SK-MEL-5 (cell line): ENCODE results near the gene RNASE9. TPM values are rescaled to one million over a fixed set of nuclear protein-coding genes. Genes with fewer than 3 reads are reported as not detected.
"Not testable (repeated sequence)": the region's sequence is repeated elsewhere in the genome, so short reads cannot be mapped to it uniquely, and the experiment has no call there.

Experiments used
- DNase-seq: peaks from one replicate; pipeline ENCODE4 v3.0.0-alpha.2; 2016; ENCODE audit warnings: low read depth, low spot score
- in situ Hi-C: cut with HindIII; loops from 2 replicates; pipeline ENCODE4 v1.10.0; 2016; ENCODE audit warnings: low sequenced_read_pairs, high pct_unique_total_duplicates, low pct_unique_long_range_greater_than_20kb
- polyA plus RNA-seq, 2 experiments: library from polyadenylated mRNA; depleted of rRNA; stranded (reverse); fragments of >200 nt; gene quantifications; 2 replicates each; pipeline ENCODE4 v1.2.3, GENCODE V29; 2015
- total RNA-seq: library from RNA; depleted of rRNA; stranded (reverse); fragments of >200 nt; shearing (Covaris generic); gene quantifications from 2 replicates; pipeline ENCODE4 v1.2.3, GENCODE V29; 2014; rRNA removed

The RNASE9 gene
- not detected in 2 replicates for total RNA-seq
- polyA plus RNA-seq (2015; cell fraction: cytosol; rRNA removed), result not detected in 2 replicates
- not detected in 2 replicates for polyA plus RNA-seq (2015; cell fraction: nucleus; rRNA removed)

DNA sequence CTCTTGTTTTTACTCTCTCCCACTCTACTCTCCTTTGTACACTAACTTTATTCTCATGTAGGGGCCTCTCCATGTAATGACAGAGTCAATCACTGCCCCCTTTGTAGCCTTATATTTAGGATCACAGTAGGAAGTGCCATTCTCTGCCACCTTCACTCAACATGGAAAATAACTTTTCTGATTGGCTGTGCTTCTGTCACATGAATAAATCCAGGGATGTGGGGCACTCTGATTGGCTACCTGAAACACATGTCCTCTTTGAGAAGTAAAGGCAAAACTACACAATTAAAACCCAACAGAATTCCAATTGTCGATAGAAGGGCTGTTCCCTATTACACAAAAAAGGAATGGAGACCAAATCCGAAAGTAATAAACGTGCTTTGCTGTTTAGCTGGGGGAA lies at the start of gene RNASE9:
TSS of gene RNASE9 (minus strand) at position 87 of the 400 bp plus-strand sequence.
- in situ Hi-C loops, result no loop called here
- DNase-seq, result peak; percentile 2

- in situ Hi-C loops, result no loop called here
Measured at GRCh38 chr14:20610002-20610765, 49.3 kb upstream of the RNASE9 start.

DNA sequence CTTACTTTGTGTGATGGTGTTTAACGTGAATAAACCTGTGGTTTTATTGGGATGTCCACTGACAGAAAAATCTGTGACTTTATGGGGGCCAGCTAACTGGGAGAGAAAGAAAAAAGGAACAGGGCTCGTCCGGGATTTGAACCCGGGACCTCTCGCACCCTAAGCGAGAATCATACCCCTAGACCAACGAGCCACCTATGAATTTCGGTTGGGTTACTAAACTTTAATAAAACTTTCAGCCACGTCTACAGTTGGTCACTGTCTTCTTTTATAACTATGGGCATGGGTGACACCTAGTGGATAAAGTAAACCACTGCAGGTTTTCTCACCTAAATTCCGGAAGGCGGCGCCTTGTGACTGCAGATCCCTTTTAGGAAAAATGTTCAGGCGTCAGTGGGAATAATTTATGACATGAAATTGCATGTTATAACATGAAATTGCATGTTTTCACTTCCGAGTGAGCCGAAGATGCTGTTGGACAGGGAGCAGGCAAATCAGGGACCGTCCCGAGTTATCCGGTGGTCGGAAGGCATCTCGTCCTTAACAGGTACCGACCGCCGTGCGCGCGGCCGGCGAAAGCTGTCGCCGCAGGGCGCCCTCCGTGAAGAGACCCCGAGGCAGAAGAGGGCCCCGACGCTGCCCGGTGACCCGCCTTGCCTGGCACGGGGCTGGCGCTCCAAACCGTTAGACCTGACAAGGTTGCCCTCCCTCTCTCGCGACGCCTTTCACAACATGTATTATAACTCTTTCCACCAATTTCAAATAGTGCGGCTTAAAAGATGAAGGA lies 48.6 kb upstream of the RNASE9 start:
- in situ Hi-C loops, result no loop called here
- peak; percentile 93 for DNase-seq

More at GRCh38 chr14:20610002-20610765, 49.3 kb upstream of the RNASE9 start:
- DNase-seq, result peak; percentile 81

DNA sequence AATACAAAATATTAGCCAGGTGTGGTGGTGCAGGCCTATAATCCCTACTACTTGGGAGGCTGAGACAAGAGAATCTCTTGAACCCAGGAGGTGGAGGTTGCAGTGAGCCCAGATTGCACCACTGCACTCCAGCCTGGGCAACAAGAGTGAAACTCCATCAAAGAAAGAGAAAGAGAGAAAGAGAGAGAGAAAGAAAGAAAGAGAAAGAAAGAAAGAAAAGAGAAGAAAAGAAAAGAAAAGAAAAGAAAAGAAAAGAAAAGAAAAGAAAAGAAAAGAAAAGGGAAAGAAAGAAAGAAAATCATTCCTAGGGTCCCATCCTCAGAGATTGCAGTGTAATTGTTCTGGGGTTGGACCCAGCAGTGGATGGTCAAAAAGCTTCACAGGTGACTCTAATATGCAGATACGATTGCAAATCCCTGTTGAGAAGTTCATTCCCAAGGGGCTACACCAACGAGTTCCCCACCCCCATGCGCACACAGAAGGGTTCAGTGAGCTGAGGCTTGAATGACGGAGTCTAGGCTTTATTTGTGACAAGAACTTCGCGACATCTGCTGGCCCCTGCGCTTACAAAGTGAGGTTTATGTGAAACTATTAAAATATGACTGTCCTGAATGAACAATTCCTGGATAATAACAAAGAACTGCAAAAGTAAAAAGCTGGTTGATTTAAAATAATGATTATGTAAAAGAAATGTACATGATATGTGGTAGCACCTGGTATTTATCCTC lies 47.7 kb upstream of the RNASE9 start:
- in situ Hi-C loops, result no loop called here
- no peak for DNase-seq

DNA sequence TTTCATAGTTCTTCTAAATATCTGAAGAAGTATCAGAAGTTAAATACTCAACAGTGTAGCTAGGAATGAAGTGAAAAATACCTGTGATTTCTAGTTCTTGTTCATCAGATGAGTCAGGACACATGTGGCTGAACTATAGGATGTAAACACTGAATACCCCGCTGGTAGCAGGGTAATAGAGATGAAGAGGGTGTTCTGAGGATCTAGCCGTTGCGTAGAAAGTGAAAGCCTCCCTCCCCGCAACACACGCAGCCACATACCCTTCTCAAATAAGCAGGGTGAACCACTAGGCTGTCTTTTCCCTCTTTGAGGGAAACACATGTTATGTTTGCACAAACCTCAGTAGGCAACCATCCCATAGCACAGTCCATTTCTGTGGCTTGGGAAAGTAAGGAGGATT lies 46.8 kb upstream of the RNASE9 start:
- in situ Hi-C loops, result no loop called here
- DNase-seq, result no peak

DNA sequence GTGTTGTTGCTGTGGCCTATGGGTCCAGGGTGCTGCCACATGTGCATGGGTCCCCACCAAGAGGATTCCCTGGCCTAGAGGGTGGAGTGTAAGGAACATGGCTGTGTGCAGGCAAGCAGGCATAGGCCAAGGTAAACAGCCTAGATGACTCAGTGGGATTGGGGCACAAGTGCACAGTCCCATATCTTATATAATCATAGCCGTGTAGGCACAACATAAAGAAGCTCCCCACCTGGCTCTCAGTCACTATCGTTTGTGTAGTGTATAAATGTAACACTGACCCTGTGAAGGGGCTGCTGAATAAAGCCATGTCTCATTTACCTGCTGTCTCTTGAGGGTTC lies 46.0 kb upstream of the RNASE9 start:
- in situ Hi-C loops, result no loop called here
- DNase-seq, result no peak

DNA sequence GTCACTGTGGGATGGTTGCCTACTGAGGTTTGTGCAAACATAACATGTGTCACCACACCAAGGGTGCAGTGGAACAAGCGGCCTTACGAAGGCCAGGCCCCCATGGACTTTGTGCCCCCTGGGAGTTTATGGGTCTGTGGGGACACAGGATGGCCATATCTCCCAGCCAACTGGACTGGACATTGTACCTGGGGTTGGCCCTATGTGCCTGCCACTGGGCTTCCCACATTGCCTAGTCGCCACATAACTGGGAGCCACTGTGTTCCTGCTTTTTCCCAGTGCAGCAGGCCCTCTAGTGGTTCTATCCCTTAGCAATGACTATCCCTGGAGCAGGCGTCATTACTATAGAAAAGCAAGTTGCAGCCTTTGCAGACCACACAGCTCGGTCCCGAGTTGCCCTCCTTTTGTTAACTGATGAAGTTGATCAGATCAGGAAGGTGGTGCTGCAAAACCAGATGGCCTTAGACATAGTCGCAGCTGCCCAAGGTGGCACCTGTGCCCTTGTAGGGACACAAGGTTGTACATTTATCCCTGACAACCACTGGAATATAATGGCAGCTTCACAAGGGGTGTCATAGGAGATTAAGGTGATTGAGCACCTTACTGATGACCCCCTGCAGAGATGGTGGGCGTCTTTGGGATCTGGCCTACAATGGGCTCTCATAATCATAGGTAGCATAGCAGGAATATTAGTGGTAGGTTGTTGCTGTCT lies 45.5 kb upstream of the RNASE9 start:
- in situ Hi-C loops, result no loop called here
- peak; percentile 75 for DNase-seq

DNA sequence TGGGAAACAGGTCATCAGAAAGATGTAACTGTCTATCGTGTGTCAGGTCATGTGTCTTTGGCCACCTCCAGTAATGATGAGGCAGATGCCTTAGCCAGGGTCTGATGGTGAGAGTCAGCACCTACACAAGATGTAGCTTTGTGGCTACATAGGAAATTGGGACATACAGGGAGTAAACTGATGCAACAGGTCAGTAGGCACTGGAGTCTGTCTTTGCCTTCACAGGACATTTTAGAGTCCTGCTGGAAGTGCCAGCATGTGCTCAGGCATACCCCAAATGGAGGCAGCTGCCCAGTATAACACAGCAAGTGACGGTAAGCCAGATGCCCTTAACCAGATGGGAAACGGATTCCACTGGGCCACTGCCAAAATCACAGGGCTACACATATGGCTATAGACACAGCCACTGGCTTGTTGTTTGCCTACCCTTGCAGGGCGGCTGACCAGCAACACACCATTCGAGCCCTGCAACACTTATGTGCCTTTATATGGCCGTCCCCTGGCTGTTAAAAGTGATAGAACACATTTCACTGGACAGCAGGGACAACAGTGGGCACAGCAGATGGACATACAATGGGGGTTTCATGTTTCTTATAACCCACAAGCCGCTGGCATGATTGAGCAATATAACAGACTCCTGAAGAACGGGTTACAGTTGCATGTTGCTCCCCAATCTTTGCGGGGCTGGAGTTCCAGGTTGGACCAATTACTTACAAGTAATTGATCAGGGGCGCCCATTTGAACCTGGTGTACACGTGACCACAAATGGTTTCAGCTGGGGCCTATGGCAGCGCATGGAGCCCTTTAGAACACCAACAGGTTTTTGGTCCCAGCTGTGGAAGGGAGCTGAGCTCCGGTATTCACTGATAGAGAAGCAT lies 43.2 kb upstream of the RNASE9 start:
- DNase-seq, result no peak
- in situ Hi-C loops, result no loop called here

- no peak for DNase-seq
- in situ Hi-C loops, result no loop called here
Measured at GRCh38 chr14:20602583-20602982, 41.7 kb upstream of the RNASE9 start.

DNA sequence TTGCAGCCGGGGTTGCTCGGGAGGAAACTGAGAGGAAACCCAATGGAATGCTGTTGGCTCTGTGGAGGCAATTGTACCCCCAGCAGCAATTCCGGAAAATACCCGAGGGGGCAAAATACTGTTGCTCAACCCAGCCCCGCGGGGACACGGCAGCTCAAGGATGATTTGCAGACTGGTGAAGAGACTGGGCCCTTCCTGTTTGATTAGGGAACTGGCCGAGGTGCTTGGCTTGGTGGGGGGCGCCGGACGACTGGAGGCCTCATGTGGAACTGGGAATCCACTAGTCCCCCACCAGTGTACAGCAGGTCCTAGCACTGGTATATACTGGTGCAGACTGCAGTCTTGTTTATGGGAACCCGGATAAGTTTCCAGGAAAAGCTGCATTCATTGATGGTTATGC lies 40.7 kb upstream of the RNASE9 start:
- DNase-seq, result no peak
- in situ Hi-C loops, result no loop called here

DNA sequence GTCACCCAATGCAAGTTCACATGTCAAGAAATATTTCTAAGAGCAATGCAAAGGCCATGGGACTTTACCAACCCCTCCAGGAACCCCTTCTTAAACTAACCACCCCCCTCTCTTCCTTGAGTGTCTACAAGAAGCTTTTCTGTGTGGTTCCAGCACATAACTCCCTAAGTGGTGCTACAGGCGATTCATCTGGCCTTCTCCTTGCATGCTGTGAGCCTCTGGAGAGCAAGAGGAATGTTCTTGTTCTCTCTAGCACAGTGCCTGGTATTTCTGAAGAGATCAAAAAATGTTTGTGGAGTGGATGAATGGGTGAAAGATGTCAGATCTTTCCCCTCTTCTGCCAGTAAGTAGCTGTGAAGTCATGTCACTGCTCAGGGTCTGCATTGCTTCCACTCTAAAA lies 36.3 kb upstream of the RNASE9 start:
- in situ Hi-C loops, result no loop called here
- DNase-seq, result no peak

GRCh38 chr14:20595726-20596125 lies 34.9 kb upstream of the RNASE9 start:
- not testable (repeated sequence) for DNase-seq

DNA sequence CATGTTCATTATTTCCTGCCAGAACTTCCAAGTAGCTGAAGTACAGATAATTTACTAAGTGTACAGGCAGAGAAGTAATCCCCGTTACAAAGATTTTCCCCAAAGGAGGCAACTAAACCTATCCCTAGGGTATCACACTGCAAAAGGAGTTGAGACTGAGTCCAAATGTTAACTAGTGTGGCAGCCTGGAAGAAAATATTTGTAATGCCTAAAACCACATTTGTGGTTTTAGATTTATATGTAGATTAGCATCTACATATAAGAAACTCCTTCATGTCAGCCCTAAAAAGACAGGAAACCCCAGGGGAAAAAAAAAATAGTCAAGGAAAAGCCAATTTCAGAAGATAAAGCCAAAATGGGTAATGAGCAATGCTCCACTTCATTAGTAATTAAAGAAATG lies 31.7 kb upstream of the RNASE9 start:
- DNase-seq, result no peak

More at GRCh38 chr14:20595726-20596125, 34.9 kb upstream of the RNASE9 start:
- in situ Hi-C loops, result not testable (repeated sequence)

GRCh38 chr14:20591235-20591634 lies 30.4 kb upstream of the RNASE9 start, which contains the start of gene RNASE12:
RNASE12 (minus strand) TSS chr14:20591376; CDS start chr14:20590723, 653 bp downstream.
- in situ Hi-C loops, result no loop called here
- DNase-seq, result no peak

More for the DNA sequence above, 31.7 kb upstream of the RNASE9 start:
- in situ Hi-C loops, result no loop called here

DNA sequence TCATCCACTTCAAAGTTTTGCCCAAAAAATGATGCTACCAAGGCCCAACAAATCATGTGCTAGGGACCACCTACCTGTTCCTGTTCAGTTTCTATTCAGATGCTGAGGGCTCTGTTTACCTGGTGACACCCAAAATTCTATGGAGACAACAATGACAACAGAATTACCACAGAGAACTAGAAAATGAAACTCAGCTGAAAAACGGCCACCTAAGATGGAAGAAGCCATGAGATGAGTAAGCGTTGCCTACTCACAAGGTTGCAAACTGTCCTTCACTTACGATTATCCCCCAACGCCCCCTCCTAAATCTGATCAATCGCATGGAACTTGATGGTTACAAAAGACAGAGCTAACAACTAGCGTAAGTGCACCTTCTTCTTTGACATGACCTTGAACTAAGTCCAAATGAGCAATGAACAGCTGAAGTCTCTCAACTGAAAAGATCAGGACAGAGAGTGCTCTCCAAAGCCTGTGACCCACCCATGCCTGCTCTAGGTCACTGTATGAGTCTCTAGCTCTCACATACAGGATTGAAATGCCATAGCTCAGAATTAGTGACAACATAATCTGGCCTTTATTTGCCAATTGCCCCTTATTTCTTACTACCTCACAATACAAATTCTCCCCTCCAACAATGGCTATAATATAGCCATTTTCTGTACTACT lies 26.8 kb upstream of the RNASE9 start, which contains the start of gene RNASE11:
TSS of gene RNASE11 (minus strand) at position 513 of the 666 bp plus-strand sequence.
- DNase-seq, result no peak
- in situ Hi-C loops, result no loop called here

- in situ Hi-C loops, result no loop called here
Measured at GRCh38 chr14:20583908-20584307, 23.1 kb upstream of the RNASE9 start.

More at GRCh38 chr14:20583908-20584307, 23.1 kb upstream of the RNASE9 start:
- no peak for DNase-seq
